Subcutaneous adipose tissue (tissue), 4 donors: ENCODE measurements around the gene PCSK2. TPM values are rescaled to one million over a fixed set of nuclear protein-coding genes. Genes with fewer than 3 reads are reported as not detected.

ENCODE experiments used
- CTCF ChIP-seq: fragments of 450-650 bp; IDR thresholded peaks from one replicate; pipeline ENCODE4 v1.5.1; 2016; ENCODE audit warnings: low read depth, mild to moderate bottlenecking, control low read depth, antibody characterized with exemption, moderate library complexity
- total RNA-seq, 4 donors: library from RNA; depleted of rRNA; stranded (reverse); fragments of >200 nt; gene quantifications; one replicate each; pipeline ENCODE4 v1.1.0, GENCODE V29; 2016

PCSK2 gene
- total RNA-seq, 4 donors from 2014 or later: 0.19 TPM; not detected in 3

DNA sequence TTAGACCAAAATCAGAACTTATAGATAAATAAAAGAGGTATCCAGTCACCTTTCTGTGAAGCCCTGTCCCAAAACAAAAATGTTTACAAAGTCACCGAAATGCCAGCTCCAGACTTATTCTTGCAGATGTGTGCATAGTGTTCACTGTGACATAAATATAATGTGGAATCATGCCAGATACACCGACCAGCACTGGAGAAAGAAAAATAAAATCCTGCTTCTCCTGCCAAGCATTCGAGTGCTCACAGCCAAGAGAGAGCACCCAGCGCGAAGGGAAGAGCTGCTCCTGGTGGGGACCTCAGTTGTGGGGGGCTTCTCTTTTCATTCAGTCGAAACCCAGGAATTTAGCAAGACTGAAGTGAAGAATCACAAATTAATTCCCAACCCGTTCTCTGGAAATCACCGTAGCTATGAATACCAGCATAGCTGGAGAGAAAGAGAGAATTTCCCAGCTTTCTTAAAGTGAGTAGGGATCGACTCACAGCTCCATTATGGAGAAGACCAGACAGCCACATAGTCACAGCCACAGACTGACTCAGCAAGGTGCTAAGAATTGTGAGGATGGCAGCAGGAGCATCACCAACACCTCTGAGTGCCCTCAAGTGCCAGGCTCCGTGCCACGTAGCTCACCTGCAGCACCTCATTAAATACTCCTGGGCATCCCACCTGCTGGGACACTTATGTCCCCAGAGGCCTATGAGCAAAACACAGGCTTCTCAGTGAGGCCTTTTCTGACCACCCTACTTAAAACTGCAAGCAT is 271.2 kb downstream of the PCSK2 start:
- TF ChIP-seq CTCF: no peak

DNA sequence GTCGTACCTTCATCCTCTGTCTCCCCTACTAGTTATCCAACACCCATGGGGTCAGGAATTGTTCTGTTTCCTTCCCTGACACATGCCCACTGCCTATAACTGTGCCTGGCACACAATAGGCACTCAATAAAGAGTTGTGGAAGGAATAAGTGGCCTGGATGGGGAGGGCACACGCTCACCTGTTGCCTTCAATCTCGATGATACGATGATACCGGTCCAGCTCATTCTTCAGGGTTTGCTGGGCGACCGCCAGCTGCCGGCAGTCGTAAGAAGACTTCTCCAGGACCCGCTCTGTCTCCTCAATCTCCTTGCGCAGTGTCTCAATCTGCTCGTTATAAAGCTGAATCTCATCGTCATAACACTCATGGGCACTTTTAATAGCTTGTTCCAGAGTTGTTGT is 271.8 kb downstream of the PCSK2 start:
- no peak for TF ChIP-seq CTCF

DNA sequence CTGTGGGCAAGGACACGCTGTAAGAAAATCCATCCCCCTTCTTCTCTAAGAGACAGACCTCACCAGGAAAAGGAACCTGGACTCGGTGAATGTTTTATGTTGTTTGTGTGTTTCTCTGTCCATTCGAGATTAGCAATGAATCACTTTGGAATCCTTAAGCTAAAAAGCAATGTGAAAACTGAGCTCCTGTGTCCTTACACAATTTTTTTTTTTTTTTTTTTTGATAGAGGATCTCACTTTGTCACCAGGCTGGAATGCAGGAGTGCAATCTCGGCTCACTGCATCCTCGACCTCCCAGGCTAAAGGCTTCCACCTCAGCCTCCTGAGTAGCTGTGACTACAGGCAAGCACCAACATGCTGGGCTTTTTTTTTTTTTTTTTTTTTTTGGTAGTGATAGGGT is 272.2 kb downstream of the PCSK2 start:
- TF ChIP-seq CTCF: no peak

DNA sequence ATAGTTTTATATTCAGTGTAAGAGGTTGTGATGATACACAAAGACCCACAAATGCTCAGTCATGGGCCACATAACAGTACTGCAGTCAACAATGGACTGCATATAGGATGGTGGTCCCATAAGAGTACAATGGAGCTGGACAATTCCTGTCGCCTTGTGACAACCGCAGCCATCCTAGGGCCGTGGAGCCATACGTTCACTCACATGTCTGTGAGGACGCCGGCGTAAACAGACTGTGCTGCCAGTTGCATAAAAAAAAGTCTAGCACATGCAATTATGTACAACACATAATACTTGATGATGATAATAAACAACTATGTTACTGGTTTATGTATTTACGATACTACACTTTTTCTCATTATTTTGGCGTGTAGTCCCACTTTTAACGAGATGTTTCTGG is 273.4 kb downstream of the PCSK2 start:
- no peak for TF ChIP-seq CTCF

- no peak for TF ChIP-seq CTCF
Measured at GRCh38 chr20:17500826-17501225, 274.0 kb downstream of the PCSK2 start.

GRCh38 chr20:17501701-17502100 is 274.9 kb downstream of the PCSK2 start:
- no peak for TF ChIP-seq CTCF

DNA sequence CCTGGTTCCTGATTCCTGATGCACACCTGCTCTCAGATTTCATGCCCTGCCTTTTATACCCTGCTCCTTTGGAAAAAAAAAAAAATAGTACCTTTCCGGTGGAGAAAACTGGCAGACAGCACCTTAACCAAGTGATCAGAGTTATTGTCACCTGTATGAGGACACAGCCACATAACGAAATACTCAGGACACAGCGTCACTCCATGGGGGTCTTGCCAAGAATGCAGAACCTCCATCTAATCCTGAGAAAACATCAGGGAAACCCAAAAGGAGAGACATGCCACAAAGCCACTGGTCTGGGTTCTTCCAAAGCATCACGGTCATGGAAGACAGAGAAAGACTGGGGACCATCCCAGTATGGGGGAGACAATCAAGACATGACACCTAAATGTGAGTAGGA is 275.3 kb downstream of the PCSK2 start:
- TF ChIP-seq CTCF: no peak
